GM13976 (cell line): ENCODE data around the gene YES1.

Experiments
- DNase-seq: peaks from one replicate; pipeline ENCODE4 v3.0.0; 2012; ENCODE audit warnings: low spot score
- CTCF ChIP-seq: IDR thresholded peaks from 2 replicates; pipeline ENCODE4 v1.5.1; 2012; ENCODE audit warnings: borderline replicate concordance, mild to moderate bottlenecking; ENCODE audit not compliant: insufficient read depth; ENCODE audit errors: extremely low read depth, missing control alignments, control extremely low read depth
- in situ Hi-C: fragments of 300-500 bp; cut with MboI; formaldehyde crosslinking; loops from one replicate; pipeline ENCODE4 v1.12.0; 2022; ENCODE audit warnings: low sequenced_read_pairs, mixed read lengths, inconsistent platforms; ENCODE audit not compliant: unreplicated experiment

Gene YES1

GRCh38 chr18:845152-845819 lies 33.2 kb upstream of the YES1 start:
- TF ChIP-seq CTCF: no peak
- in situ Hi-C loops: no loop called here
- no peak for DNase-seq

GRCh38 chr18:841647-842370 lies 29.8 kb upstream of the YES1 start:
- no peak for TF ChIP-seq CTCF
- in situ Hi-C loops: no loop called here
- DNase-seq: no peak

- DNase-seq: no peak
- no peak for TF ChIP-seq CTCF
- in situ Hi-C loops: no loop called here
Observed at GRCh38 chr18:840516-840915, 28.5 kb upstream of the YES1 start.

GRCh38 chr18:840023-840408 lies 28.0 kb upstream of the YES1 start:
- DNase-seq: no peak
- in situ Hi-C loops: no loop called here
- no peak for TF ChIP-seq CTCF

GRCh38 chr18:839224-840022 lies 27.4 kb upstream of the YES1 start:
- DNase-seq: peak; percentile 88
- TF ChIP-seq CTCF: peak; percentile 95
- in situ Hi-C loops: loop anchor here (10.0 kb wide), 1 partner anchor 215 kb away; no protein-coding TSS in a partner anchor

- no peak for DNase-seq
- in situ Hi-C loops: loop anchor here (10.0 kb wide), 1 partner anchor 213 kb away; no protein-coding TSS in a partner anchor
- no peak for TF ChIP-seq CTCF
Observed at GRCh38 chr18:837922-838321, 25.9 kb upstream of the YES1 start.
